Mesendoderm (in vitro differentiated cells): ENCODE measurements around the gene DIPK1A.

Experiments used
- DNase-seq: peaks from one replicate; pipeline ENCODE4 v3.0.0; 2013
- H2AK5ac ChIP-seq: 2 replicates; pipeline ENCODE4 v1.6.1; 2013; ENCODE audit warnings: low read length, inconsistent platforms
- H2BK120ac ChIP-seq: 2 replicates; pipeline ENCODE4 v1.6.1; 2013; ENCODE audit warnings: low read depth, mild to moderate bottlenecking, low read length, moderate library complexity, mixed read lengths
- H2BK15ac ChIP-seq: replicated peaks from 2 replicates; pipeline ENCODE4 v1.6.1; 2013; ENCODE audit warnings: low read depth, mild to moderate bottlenecking, moderate library complexity
- H2BK5ac ChIP-seq: 2 replicates; pipeline ENCODE4 v1.6.1; 2013; ENCODE audit warnings: low read length, inconsistent platforms
- H3K18ac ChIP-seq: 2 replicates; pipeline ENCODE4 v1.6.1; 2013; ENCODE audit warnings: mild to moderate bottlenecking, low read length, mixed read lengths
- H3K23ac ChIP-seq: one replicate; pipeline ENCODE4 v1.6.1; 2013; ENCODE audit warnings: low read length
- H3K27ac ChIP-seq: 2 replicates; pipeline ENCODE4 v1.5.1; 2013; ENCODE audit warnings: low read depth, mild to moderate bottlenecking, inconsistent platforms, low read length, moderate library complexity
- H3K27me3 ChIP-seq: 2 replicates; pipeline ENCODE4 v1.6.1; 2013; ENCODE audit warnings: low read length, control low read depth, mild to moderate bottlenecking, inconsistent platforms; ENCODE audit not compliant: insufficient read depth, poor library complexity
- H3K36me3 ChIP-seq: 2 replicates; pipeline ENCODE4 v1.6.1; 2013; ENCODE audit warnings: low read length, inconsistent platforms; ENCODE audit not compliant: control insufficient read depth, insufficient read depth
- H3K4ac ChIP-seq: one replicate; pipeline ENCODE4 v1.6.1; 2013; ENCODE audit warnings: low read depth, mild to moderate bottlenecking, low read length, moderate library complexity
- H3K4me1 ChIP-seq: 2 replicates; pipeline ENCODE4 v1.6.1; 2013; ENCODE audit warnings: low read depth, low read length, inconsistent platforms; ENCODE audit not compliant: control insufficient read depth
- H3K4me2 ChIP-seq: 2 replicates; pipeline ENCODE4 v1.6.1; 2013; ENCODE audit warnings: low read length
- H3K4me3 ChIP-seq: 2 replicates; pipeline ENCODE4 v1.5.1; 2013; ENCODE audit warnings: mild to moderate bottlenecking, low read length
- H3K56ac ChIP-seq: one replicate; pipeline ENCODE4 v1.6.1; 2013; ENCODE audit warnings: low read length
- H3K79me1 ChIP-seq: 2 replicates; pipeline ENCODE4 v1.6.1; 2013; ENCODE audit warnings: low read length, inconsistent platforms
- H3K79me2 ChIP-seq: 2 replicates; pipeline ENCODE4 v1.6.1; 2013; ENCODE audit warnings: mild to moderate bottlenecking, low read length; ENCODE audit not compliant: control insufficient read depth, insufficient read depth
- H3K9ac ChIP-seq: 2 replicates; pipeline ENCODE4 v1.6.1; 2013; ENCODE audit warnings: low read length, inconsistent platforms
- H4K5ac ChIP-seq: one replicate; pipeline ENCODE4 v1.6.1; 2013; ENCODE audit warnings: low read length
- H4K8ac ChIP-seq: one replicate; pipeline ENCODE4 v1.6.1; 2013; ENCODE audit warnings: low read depth, mild to moderate bottlenecking, control low read depth, low read length, moderate library complexity
- WGBS: extraction: QIAGEN DNeasy Blood & Tissue Kit; methylation state at CpG from one replicate; pipeline ENCODE4 v1.1.7; 2013; ENCODE audit warnings: low lambda C conversion rate, missing lambda C conversion rate; ENCODE audit not compliant: insufficient coverage; ENCODE audit errors: extremely low coverage; 5-methylcytosine and 5-hydroxymethylcytosine counted together

The DIPK1A gene

DNA sequence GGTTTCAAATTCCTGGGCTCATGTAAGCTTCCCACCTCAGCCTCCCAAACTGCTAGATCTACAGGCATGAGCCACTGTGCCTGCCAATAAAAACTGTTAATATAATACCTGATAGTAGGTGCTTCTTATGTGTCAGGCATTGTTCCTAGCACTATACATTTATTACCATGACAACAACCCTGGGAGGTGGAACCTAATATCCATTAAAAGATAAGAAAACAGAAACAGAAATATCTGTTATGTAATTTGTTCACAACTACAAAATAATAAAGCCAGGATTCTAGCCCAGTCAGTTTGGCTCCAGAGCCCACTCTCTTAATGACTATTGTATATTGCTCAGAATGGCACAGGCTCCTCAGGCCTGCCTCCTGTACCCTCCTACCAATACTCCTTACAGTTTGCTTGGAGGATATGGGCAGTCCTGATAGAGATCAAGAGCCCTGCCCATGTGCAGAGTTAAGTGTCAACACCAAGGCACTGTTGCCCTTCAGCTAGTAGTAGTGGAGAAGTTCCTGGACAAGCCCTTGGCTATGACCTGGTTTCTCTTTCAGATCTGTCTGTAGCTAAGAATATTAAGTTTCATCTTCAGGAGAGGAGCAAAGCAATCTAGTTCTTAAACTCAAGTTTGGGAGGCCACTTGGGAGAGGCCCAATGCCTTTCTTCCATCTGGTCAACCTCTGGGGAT lies 107.0 kb downstream of the DIPK1A start:
- no peak overlapping the region for H2AK5ac ChIP-seq
- H3K4ac ChIP-seq = no peak overlapping the region
- no peaks in the 10 kb centered on the region for H3K4me1 ChIP-seq
- no peaks in the 10 kb centered on the region for H3K27me3 ChIP-seq
- no peak overlapping the region for H2BK15ac ChIP-seq
- no peak overlapping the region for H3K56ac ChIP-seq
- DNase-seq = no peak
- H3K23ac ChIP-seq = no peak overlapping the region
- H3K4me3 ChIP-seq = no peak overlapping the region
- H3K27ac ChIP-seq = no peak overlapping the region
- no peak overlapping the region for H3K4me2 ChIP-seq
- no peak overlapping the region for H4K5ac ChIP-seq
- H3K79me1 ChIP-seq = no peaks in the 10 kb centered on the region
- no peaks in the 10 kb centered on the region for H3K79me2 ChIP-seq
- no peak overlapping the region for H4K8ac ChIP-seq
- H3K9ac ChIP-seq = no peak overlapping the region
- no peaks in the 10 kb centered on the region for H3K36me3 ChIP-seq
- no peak overlapping the region for H2BK5ac ChIP-seq
- peak overlapping the region; percentile 21 for H2BK120ac ChIP-seq
- H3K18ac ChIP-seq = no peak overlapping the region

DNA sequence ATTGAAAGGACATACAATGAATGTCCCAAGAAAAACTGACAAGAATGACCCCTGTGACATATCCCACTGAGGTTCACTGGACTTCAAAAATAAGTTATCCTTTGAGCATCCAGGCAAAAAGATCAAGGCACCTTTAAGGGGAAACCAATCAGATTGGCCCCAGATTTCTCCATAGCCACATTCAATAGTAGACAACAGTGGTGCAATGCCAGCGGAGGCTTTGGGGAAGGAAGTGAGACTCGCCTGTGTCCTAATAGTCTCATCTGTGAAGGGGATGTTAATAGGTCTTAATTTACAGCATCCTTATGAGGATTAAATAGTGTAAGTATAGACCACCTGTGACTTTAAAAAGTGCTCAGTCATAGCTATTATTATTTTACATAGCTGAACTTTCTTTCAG lies 108.0 kb downstream of the DIPK1A start:
- H3K4me2 ChIP-seq = no peak overlapping the region
- no CpG with 5 or more reads among the region's 2 CpGs for WGBS

DNA sequence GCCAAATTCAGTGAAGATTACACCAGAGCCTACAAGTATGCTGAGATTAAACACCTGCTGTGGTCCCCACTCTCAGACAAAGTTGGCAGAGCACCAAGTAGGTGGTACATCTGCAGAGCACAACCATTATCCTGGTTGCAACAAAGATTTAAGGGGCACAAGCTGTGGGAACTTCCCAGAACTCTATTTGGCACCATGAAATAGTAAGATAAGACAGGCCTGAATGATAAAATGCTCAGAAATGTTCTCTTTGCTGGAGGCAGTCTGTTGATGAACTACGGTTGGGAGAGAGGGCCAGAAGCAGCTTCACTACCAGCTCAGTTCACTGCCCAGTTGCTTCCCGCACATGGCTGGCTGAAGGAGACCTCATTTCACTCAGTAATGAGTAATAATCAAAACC lies 109.5 kb downstream of the DIPK1A start:
- no peaks in the 10 kb centered on the region for H3K36me3 ChIP-seq
- no peak overlapping the region for H2BK15ac ChIP-seq
- H3K79me2 ChIP-seq = no peaks in the 10 kb centered on the region
- H3K27me3 ChIP-seq = no peaks in the 10 kb centered on the region
- no peak overlapping the region for H2BK120ac ChIP-seq
- H3K18ac ChIP-seq = no peak overlapping the region
- H3K56ac ChIP-seq = no peak overlapping the region
- no peak overlapping the region for H2AK5ac ChIP-seq
- no peaks in the 10 kb centered on the region for H3K79me1 ChIP-seq
- no peak overlapping the region for H3K4me3 ChIP-seq
- H3K4me2 ChIP-seq = no peak overlapping the region
- no peak overlapping the region for H3K27ac ChIP-seq
- no peak for DNase-seq
- H3K4me1 ChIP-seq = no peaks in the 10 kb centered on the region
- no peak overlapping the region for H2BK5ac ChIP-seq
- no peak overlapping the region for H3K23ac ChIP-seq
- WGBS = no CpG with 5 or more reads among the region's 2 CpGs
- H3K4ac ChIP-seq = peak overlapping the region; percentile 12
- H4K8ac ChIP-seq = no peak overlapping the region
- no peak overlapping the region for H3K9ac ChIP-seq
- no peak overlapping the region for H4K5ac ChIP-seq

More for the DNA sequence above, 108.0 kb downstream of the DIPK1A start:
- no peaks in the 10 kb centered on the region for H3K27me3 ChIP-seq
- no peak for DNase-seq
- H3K79me2 ChIP-seq = no peaks in the 10 kb centered on the region
- H2AK5ac ChIP-seq = no peak overlapping the region
- no peak overlapping the region for H3K56ac ChIP-seq
- no peak overlapping the region for H3K23ac ChIP-seq
- no peak overlapping the region for H2BK5ac ChIP-seq
- H3K27ac ChIP-seq = no peak overlapping the region
- no peak overlapping the region for H2BK120ac ChIP-seq
- no peak overlapping the region for H3K9ac ChIP-seq
- H3K36me3 ChIP-seq = no peaks in the 10 kb centered on the region
- H3K4me1 ChIP-seq = no peaks in the 10 kb centered on the region
- no peaks in the 10 kb centered on the region for H3K79me1 ChIP-seq
- no peak overlapping the region for H4K8ac ChIP-seq
- H4K5ac ChIP-seq = no peak overlapping the region
- no peak overlapping the region for H3K4me3 ChIP-seq
- H3K18ac ChIP-seq = no peak overlapping the region
- no peak overlapping the region for H2BK15ac ChIP-seq
- no peak overlapping the region for H3K4ac ChIP-seq

DNA sequence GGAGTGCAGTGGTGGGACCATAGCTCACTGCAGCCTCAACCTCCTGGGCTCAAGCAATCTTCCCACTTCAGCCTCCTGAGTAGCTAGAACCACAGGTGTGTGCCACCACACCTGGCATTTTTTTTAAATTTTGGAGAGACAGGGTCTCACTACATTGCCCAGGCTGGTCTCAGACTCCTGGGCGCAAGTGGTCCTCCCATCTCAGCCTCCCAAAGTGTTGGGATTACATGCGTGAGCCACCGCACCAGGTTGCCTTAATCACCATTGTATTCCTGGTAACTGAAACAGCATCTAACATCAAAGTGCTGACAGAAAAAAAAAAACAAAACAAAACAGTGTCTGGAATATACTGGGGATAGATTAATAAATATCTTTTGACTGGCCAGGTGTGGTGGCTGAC lies 111.2 kb downstream of the DIPK1A start:
- Histone ChIP-seq H4K8ac (no peak overlapping the region), H3K9ac (no peak overlapping the region), H2BK15ac (no peak overlapping the region), H3K4me3 (no peak overlapping the region), H3K4me1 (no peaks in the 10 kb centered on the region), H3K18ac (no peak overlapping the region), H3K4ac (no peak overlapping the region), H3K23ac (no peak overlapping the region), H3K79me2 (no peaks in the 10 kb centered on the region), H3K79me1 (no peaks in the 10 kb centered on the region), H3K56ac (no peak overlapping the region), H3K27ac (no peak overlapping the region), H3K4me2 (no peak overlapping the region), H3K27me3 (no peaks in the 10 kb centered on the region), H4K5ac (no peak overlapping the region), H2BK5ac (no peak overlapping the region), H2AK5ac (no peak overlapping the region), H2BK120ac (no peak overlapping the region), H3K36me3 (no peaks in the 10 kb centered on the region)
- no peak for DNase-seq
- no CpG with 5 or more reads among the region's 3 CpGs for WGBS

DNA sequence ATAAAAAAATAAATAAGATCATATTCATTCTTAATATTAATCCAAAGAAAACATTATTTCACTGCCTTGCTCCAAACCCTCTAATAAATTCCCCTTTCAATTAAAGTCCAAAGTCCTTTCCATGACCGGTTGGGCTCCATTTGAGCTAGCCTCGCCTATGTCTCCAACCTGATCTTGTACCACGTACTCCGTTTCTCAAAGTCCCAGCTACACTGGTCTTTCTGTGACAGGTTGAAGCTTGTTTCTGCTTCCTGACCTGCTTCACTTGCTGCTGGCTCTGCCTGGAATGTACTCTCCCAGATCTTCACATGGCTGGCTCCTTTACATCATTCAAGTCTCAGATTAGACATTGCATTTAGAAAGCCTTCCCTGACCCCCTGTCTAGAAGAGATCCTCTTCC lies 113.1 kb downstream of the DIPK1A start:
- no peak overlapping the region for H4K5ac ChIP-seq

DNA sequence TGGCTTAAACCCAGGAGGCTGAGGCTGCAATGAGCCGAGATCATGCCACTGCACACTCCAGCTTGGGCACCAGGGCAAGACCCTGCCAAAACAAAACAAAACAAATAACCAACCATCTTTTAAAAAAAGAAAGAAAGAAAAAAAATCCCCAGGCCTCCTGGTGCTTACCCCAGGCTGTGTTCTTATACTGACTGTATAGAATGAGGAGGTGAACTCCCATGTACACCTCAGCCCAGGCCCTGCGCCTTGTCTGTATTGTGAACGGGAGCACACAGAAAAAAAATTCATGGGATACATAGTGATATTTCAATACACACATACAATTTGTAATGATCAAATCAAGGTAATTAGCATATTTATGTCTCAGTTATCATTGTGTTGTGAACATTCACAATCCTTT lies 115.4 kb downstream of the DIPK1A start:
- Histone ChIP-seq H3K79me1 (no peaks in the 10 kb centered on the region), H3K4me2 (no peak overlapping the region), H3K27ac (no peak overlapping the region), H2BK5ac (no peak overlapping the region), H4K5ac (no peak overlapping the region), H2BK120ac (no peak overlapping the region), H2AK5ac (no peak overlapping the region), H3K4ac (no peak overlapping the region), H3K9ac (no peak overlapping the region), H3K36me3 (peaks cover 1% of the 10 kb centered on the region), H3K23ac (no peak overlapping the region), H3K56ac (no peak overlapping the region), H3K79me2 (no peaks in the 10 kb centered on the region), H3K18ac (no peak overlapping the region), H3K27me3 (no peaks in the 10 kb centered on the region), H4K8ac (no peak overlapping the region), H3K4me1 (no peaks in the 10 kb centered on the region), H2BK15ac (no peak overlapping the region), H3K4me3 (no peak overlapping the region)
- WGBS = no CpG with 5 or more reads among the region's 3 CpGs
- DNase-seq = no peak

More for the DNA sequence above, 113.1 kb downstream of the DIPK1A start:
- Histone ChIP-seq H3K4ac (no peak overlapping the region), H3K4me1 (no peaks in the 10 kb centered on the region), H3K36me3 (no peaks in the 10 kb centered on the region), H3K27ac (no peak overlapping the region), H2AK5ac (no peak overlapping the region), H3K79me2 (no peaks in the 10 kb centered on the region), H3K56ac (no peak overlapping the region), H2BK15ac (no peak overlapping the region), H3K4me3 (no peak overlapping the region), H3K4me2 (no peak overlapping the region), H3K9ac (no peak overlapping the region), H4K8ac (no peak overlapping the region), H3K23ac (no peak overlapping the region), H2BK5ac (no peak overlapping the region), H2BK120ac (no peak overlapping the region), H3K18ac (no peak overlapping the region), H3K79me1 (no peaks in the 10 kb centered on the region), H3K27me3 (no peaks in the 10 kb centered on the region)
- WGBS = no CpG with 5 or more reads among the region's 4 CpGs
- DNase-seq = no peak
